ENCODE data around the gene GNS.
"Not testable (repeated sequence)": the region's sequence is repeated elsewhere in the genome, so short reads cannot be mapped to it uniquely, and the experiment has no call there.

Gene GNS

DNA sequence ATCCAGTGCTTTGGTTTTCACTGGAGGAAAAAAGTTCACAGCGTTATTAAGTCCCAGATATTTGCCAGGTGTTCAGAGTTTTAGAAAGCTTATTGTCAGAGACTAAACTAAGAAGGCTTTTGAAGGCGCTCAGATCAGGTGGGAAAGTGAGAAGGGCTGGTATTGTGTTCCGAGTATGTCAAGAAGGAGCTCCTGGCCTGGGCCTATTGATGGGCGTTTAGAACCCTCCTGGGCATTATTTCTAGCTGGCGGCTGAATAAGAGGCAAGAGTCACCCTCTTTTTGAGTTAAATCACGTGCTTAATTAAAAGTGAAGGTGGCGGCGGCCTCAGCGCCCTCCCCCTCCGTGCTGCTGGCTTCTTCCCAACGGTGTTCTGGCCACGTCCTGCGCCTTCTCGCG is 20.9 kb upstream of the GNS start:
- no peak for DNase-seq (ENCODE audit: low read depth)
- H3K4me3 ChIP-seq (ENCODE audit: low read depth, low read length), result peak overlapping the region; percentile 39
- TF ChIP-seq, protein P1, sequence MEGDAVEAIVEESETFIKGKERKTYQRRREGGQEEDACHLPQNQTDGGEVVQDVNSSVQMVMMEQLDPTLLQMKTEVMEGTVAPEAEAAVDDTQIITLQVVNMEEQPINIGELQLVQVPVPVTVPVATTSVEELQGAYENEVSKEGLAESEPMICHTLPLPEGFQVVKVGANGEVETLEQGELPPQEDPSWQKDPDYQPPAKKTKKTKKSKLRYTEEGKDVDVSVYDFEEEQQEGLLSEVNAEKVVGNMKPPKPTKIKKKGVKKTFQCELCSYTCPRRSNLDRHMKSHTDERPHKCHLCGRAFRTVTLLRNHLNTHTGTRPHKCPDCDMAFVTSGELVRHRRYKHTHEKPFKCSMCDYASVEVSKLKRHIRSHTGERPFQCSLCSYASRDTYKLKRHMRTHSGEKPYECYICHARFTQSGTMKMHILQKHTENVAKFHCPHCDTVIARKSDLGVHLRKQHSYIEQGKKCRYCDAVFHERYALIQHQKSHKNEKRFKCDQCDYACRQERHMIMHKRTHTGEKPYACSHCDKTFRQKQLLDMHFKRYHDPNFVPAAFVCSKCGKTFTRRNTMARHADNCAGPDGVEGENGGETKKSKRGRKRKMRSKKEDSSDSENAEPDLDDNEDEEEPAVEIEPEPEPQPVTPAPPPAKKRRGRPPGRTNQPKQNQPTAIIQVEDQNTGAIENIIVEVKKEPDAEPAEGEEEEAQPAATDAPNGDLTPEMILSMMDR (conservative IDR thresholded peaks at IDR 0.05; ENCODE audit: low read depth, low read length), result no peak

DNA sequence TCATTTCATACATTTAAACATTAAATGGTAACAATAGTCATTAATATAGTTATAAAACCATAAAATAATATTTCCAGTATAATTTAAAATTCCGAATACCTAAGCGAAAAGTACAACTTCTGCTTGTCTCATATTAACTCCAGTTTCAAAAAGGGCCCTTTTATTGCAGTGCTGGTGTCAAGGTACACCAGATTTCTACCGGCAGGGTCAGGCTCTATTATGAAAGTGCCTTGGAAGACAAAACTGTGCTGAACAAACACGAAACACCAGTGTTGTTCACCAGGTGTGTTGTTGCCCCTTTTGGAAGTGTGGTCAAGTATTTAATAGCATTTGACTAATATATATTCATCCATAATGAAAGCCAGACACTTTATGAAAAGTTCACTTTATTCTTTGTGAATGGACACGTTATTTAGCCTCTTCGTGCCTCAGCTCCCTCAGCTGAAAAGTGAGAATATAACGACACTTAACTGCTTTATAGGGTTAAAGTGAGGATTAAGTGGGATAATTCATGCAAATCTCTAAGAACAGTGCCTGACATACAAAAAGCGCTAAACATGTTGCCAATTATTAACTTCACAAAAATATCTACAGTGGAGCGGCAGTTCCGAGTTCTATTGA is 20.3 kb upstream of the GNS start:
- no peak for DNase-seq (ENCODE audit: low read depth)
- TF ChIP-seq, protein P1 (conservative IDR thresholded peaks at IDR 0.05; ENCODE audit: low read depth, low read length), result no peak
- H3K4me3 ChIP-seq (ENCODE audit: low read depth, low read length), result no peak overlapping the region

DNA sequence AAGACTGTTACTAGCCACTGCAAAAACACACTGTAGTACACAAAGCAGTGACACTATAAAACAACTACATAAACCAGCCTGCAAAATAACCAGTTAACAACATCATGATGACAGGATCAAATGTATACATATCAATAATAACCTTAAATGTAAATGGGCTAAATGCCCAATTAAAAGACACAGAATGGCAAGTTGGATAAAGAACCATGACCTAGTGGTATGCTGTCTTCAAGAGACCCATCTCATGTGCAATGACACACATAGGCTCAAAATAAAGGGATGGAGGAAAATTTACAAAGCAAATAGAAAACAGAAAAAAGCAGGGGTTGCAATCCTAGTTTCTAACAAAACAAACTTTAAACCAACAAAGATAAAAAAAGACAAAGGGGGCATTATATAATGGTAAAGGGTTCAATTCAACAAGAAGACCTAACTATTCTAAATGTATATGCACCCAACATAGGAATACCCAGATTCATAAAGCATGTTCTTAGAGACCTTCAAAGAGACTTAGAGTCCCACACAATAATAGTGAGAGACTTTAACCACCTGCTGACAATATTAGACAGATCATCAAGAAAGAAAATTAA is 16.0 kb upstream of the GNS start:
- not testable (repeated sequence) for DNase-seq (ENCODE audit: low read depth); H3K4me3 ChIP-seq (ENCODE audit: low read depth, low read length)

DNA sequence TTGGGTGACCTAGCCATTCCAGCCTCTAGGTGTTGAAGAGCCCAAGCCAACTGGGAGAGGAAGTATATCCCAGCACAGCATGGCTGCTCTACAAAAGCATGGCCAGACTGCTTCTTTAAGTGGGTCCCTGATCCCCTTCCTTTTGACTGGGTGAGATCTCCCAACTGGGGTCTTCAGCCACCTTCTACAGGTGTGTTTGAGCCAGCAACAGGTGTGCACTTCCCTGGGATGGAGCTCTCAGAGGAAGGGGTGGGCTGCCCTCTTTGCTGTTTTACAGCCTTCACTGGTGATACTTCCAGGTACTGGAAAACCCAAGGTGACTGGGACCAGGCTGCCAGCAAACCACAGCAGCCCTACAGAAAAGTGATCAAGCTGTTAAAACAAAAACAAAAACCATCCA is 14.2 kb upstream of the GNS start:
- H3K4me3 ChIP-seq (ENCODE audit: low read depth, low read length), result no peak overlapping the region
- TF ChIP-seq, protein P1 (conservative IDR thresholded peaks at IDR 0.05; ENCODE audit: low read depth, low read length), result no peak
- DNase-seq (ENCODE audit: low read depth), result no peak

DNA sequence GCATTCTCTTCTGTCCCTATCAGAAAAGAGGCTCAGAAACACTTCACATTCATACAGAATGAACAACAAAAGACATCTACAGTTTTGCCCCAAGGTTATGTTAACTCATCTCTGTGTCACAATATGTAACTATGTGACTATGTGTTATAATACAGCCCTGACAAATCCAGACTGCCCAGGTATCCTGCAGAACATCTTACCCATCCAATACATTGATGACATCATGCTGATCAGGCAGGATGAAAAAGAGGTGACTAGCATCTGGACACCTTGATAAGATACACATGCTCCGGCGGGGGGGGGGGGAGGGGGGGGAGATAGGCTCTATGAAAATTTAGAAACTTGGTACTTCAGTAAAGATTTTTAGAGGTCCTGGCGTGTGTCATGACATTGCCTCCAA is 8.3 kb upstream of the GNS start:
- no peak for DNase-seq (ENCODE audit: low read depth)
- TF ChIP-seq, protein P1 (conservative IDR thresholded peaks at IDR 0.05; ENCODE audit: low read depth, low read length), result no peak

DNA sequence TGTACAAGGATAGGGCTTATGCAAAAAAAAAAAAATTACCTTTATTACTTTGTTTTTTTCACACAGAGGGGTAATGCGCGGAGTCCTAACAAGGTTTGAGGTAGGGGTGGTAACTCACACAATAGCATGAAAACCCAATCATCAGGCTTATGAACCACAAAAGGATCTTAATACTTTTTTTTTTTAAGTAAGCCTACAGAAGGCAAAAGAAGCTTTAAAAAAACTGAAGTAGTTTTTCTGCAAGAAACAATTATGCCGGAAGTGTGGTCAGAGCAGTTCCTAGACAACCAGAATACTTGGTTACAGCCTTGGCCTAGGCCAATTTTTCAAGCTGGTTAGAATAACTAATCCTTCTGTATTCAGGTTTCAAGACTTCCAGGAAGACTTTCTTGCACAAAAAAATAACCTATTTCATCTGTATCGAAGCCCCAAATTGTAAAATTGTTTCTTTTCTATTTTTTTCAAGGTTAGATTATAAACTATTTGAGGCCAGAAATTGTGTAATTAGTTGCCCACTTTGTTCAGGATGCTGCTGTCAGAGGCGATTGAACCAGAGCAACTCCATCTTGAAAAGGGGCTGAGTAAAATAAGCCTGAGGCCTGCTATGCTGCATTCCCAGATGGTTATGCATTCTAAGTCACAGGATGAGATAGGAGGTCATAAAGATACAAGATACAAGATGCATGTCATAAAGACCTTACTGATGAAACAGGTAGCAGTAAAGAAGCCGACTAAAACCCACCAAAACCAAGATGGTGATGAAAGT is 1.8 kb upstream of the GNS start:
- no peak for DNase-seq (ENCODE audit: low read depth)
- TF ChIP-seq, protein P1 (conservative IDR thresholded peaks at IDR 0.05; ENCODE audit: low read depth, low read length), result no peak
- H3K4me3 ChIP-seq (ENCODE audit: low read depth, low read length), result no peak overlapping the region

More for the DNA sequence above, 8.3 kb upstream of the GNS start:
- H3K4me3 ChIP-seq (ENCODE audit: low read depth, low read length), result no peak overlapping the region

DNA sequence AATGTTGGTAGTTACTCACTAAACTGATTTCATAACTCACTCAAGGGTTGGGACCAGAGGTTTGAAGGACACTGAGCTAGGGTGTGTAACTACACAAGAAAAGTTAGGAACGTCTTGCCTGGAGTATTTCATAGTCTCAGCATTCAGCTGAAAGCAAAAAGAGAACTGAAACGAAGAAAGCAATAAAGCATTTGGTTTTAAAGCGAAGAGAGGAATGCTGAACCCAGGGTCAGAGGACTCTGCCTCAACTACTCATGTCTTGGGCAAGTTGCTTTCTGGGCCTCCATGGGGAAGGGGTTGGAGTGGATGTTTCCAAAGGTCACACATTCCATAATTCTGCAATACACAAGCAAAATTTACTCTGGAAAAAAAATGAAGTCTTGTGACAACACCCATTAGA is 1.4 kb downstream of the GNS start:
- H3K4me3 ChIP-seq (ENCODE audit: low read depth, low read length), result peak overlapping the region; percentile 28
- TF ChIP-seq, protein P1 (conservative IDR thresholded peaks at IDR 0.05; ENCODE audit: low read depth, low read length), result no peak
- DNase-seq (ENCODE audit: low read depth), result no peak
